ENCODE data around the gene F5.

GRCh38 chr1:169485431-169486280, 100.6 kb downstream of the F5 start, which contains the start of gene SLC19A2:
- TF ChIP-seq CTCF (conservative IDR thresholded peaks at IDR 0.05; ENCODE audit: low read depth, low read length), result peak; percentile 37
- no peak for TF ChIP-seq EZH2 (IDR thresholded peaks at IDR 0.05; ENCODE audit: borderline replicate concordance, low read depth, low read length, poor library complexity, severe bottlenecking)

Data from A673 (cell line).